HG03175 (cell line): Measurements from ENCODE around the gene CBR4.
"Not testable (repeated sequence)": the region's sequence is repeated elsewhere in the genome, so short reads cannot be mapped to it uniquely, and the experiment has no call there.

ENCODE experiments used
- ATAC-seq: cut with Tn5 transposase; IDR thresholded peaks from one replicate; pipeline ENCODE4 v1.9.1; 2021; ENCODE audit warnings: mild to moderate bottlenecking, moderate library complexity; ENCODE audit not compliant: unreplicated experiment

The CBR4 gene

DNA sequence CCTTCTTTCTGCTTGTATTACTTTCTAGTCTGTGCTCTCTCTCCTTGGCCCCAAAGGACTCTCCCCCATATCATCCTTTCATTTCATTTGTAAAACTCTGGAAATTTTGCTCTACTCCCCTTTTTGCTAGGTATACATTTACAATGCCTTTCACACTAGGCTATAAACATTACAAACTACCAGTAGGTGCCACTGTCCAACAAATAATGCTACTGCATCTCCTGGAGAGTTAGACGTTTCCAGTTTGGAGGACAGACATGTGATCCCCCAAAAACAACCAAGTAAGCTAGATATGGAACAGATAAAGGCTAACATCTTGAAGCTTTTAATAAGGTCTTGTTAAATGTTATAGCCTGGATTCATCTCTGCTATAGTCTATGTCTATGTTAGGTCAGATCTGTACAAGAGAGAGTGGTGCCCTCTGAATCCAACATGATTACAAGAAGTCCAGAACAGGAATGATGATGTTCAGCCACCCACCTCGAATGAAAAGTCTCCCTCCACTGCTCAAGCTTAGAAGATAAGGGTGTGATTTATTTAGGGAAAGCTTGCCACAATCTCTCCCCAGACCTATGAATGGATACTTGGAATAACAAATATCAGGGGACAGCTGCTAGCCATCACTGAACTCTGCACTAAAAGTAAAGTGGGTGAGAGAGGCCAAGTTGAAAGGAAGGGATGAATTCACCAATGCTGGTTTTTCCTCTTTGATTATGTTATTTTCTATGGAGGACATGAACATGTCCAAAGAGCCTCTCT is 14.3 kb downstream of the CBR4 start:
- ATAC-seq = no peak

DNA sequence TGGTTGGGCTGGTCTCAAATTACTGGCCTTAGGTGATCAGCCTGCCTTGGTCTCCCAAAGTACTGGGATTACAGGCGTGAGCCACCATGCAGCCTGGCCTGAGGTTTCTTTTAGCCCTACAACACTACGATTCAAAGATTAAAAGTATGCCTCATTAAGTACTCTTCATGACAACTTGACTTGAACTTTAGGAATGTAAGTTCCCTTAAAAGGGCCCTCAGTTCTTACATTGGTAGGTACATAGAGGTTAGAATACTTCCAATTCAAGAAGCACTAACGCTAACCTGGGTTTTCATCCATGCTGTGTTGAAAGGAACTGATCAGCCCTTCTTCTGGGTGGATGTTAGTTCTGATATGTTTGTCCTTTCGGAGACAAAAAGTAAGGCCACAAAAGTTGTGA is 15.1 kb downstream of the CBR4 start:
- no peak for ATAC-seq

DNA sequence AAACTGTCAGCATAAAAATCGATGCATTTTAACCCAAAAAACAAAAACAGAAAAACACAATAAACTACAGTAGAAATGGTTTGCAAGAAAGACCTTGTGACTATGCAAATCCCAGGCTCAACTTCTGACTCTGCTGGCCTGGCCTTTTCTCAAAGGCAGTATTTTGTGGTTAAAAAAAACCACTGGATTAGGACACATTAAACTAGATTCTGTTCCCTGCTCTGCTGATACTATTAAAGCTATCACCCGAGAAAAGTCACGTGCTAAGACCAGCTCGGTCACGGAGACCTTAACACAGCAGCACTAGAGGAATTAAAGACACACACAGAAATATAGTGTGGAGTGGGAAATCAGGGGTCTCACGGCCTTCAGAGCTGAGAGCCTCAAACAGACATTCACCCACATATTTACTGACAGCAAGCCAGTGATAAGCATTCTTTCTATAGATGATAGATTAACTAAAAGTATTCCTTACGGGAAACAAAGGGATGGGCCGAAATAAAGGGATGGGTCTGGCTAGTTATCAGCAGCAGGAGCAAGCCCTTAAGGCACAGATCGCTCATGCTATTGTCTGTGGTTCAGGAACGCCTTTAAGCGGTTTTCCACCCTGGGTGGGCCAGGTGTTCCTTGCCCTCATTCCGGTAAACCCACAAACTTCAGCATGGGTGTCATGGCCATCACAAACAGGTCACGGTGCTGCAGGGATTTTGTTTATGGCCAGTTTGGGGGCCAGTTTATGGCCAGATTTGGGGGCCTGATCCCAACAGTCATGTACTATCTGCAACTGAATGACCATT is 16.1 kb downstream of the CBR4 start:
- ATAC-seq = no peak

DNA sequence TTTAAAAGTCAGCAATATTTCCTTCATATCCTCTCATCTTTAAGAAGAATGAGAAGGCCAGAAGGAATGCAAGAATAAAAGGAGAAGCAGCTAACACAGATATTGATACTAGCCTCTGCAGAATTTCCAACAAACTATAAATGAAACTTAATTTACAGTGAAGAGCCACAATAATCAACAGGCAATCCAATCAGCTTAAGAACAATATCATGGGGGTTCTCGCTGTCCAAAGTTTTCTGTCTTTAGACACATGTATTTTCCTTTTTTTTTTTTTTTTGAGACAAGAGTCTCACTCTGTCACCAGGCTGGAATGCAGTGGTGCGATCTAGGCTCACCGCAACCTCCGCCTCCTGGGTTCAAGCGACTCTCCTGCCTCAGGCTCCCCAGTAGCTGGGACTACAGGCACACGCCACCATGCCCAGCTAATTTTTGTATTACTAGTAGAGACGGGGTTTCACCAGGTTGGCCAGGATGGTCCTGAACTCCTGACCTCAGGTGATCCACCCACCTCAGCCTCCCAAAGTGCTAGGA is 17.0 kb downstream of the CBR4 start:
- not testable (repeated sequence) for ATAC-seq

DNA sequence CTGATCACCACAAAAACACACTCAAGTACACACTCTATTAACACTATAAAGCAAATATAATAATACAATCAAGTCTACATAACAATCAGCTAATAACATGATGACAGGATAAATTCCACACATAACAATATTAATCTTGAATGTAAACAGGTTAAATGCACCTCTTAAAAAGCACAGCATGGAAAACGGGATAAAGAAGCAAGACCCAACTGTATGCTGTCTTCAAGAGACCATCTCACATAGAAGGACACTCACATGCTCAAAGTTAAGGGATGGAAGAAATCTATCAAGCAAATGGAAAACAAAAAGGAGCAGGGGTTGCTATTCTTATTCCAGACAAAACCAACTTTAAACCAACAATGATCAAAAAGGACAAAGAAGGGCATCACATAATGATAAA is 28.1 kb downstream of the CBR4 start:
- ATAC-seq = no peak

DNA sequence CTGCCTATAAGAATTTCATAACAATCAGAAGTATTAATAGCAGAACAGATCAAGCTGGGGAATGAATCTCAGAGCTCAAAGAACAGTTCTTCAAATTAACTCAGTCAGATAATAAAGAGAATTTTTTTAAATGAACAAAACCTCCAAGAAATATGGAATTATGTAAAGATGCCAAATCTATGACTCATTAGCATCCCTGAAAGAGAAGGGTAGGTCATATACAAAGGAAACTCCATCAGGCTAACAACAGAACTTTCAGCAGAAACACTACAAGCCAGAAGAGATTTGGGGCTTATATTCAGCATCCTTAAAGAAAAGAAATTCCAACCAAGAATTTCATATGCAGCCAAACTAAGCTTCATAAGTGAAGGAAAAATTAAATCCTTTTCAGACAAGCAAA is 28.6 kb downstream of the CBR4 start:
- ATAC-seq = no peak

DNA sequence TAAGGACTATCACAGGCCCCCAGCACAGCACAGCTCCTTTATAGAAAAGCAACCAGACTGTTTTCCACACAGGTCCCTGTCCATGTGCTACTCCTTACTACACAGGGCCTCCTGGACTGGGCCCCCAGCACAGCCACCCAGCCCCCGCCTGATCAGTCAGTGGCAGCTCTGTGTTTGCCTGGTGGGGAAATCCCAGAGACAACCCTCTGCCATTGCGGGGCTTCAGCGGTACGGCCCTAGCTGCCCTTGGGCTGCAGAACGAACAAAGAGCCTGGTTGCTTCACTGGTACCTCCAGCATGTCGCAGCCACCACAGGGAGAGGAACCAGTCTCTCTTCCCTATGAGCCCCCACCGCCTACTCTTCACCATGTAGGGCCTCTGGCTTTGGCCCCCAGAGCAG is 30.7 kb downstream of the CBR4 start:
- no peak for ATAC-seq

DNA sequence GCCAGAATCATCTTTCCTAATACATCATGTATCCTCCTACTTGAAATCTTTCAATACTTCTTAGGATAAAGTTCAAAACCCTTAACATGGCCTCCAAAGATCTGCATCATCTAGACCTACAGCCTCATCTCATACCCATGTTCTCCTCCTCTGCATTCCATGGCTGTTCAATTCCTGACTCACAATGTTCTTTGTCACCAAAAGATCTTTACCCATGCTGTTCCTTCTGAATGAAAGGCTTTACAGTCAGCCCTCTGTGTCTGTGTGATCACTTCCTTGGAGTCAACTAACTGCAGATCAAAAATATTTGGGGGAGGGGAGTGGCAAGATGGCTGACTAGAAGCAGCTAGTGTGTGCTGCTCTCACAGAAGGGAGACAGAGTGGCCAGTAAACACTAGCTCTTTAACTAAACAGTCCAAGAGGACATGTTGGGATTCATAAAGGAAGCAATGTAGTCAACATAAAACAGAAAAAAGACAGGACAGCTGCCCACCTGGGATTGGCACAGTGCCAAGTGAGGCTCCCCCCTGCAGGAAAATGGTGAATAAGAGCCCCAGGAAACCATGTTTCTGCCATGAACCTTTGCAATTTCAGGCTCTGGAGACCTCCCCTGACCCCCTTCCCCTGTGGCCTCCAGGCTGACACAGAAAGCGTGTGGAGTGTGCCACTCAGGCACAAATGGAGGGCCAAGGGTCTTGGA is 31.9 kb downstream of the CBR4 start:
- ATAC-seq = no peak

DNA sequence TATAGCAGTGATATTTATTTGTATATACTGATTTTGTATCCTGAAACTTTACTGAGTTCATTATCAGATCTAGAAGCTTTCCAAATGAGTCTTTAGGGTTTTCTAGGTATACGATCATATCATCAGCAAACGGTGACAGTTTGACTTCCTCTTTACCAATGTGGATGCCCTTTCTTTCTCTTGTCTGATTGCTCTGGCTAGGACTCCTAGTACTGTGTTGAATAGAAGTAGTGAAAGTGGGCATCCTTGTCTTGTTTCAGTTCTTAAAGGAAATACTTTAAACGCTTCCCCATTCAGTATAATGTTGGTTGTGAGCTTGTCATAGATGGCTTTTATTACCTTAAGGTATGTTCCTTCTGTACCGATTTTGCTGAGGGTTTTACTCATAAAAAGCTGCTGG is 37.5 kb downstream of the CBR4 start:
- ATAC-seq = no peak

DNA sequence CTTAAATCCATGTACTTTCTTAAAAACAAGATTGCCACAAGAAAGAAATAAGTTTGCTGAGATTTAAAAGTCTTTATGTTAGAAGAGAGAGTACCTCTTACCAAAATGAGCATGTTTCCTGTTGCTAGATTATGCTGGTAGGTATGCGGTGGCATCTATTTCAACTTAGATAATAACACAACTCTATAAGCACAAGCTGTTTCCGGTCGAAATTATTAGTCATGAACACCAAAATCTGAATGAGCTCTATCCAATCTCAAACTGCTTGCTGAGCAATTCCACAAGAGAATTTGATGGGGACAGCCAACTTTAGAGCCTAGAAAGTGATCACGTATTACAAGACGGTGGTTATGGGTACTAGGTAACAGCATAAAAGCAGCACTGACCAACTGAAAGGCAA is 49.3 kb downstream of the CBR4 start:
- ATAC-seq = no peak

DNA sequence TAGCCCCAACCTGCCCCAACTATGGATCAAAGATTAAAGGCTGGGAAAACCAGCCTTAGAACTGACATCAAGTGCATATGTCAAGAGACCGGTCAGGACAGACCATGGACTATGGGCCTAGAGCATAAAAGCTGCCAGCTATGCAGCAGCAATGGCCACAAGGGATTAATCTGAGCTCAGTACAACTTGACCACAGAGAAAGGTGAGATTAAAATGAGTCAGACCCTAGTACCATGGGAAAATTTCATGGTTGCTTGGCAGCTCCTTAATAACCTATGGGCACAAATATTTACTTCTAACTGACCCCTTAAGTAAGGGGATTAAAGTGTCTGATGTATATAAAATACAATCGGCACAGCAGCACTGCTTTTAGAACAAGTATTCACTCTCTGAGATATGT is 54.4 kb downstream of the CBR4 start:
- no peak for ATAC-seq

DNA sequence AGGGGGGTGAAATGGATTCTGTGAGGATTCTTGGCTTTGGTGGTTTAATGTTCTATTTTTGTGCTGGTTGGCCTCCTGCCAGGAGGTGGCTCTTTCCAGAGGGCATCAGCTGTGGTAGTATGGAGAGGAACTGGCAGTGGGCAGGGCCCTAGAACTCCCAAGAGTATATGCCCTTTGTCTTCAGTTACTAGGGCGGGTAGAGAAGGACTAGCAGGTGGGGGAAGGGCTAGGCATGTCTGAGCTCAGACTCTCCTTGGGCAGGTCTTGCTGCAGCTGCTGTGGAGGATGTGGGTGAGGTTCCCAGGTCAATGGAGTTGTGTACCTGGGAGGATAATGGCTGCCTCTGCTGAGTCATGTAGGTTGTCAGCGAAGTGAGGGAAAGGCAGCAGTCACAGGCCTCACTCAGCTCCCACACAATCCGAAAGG is 57.2 kb downstream of the CBR4 start:
- ATAC-seq = not testable (repeated sequence)

DNA sequence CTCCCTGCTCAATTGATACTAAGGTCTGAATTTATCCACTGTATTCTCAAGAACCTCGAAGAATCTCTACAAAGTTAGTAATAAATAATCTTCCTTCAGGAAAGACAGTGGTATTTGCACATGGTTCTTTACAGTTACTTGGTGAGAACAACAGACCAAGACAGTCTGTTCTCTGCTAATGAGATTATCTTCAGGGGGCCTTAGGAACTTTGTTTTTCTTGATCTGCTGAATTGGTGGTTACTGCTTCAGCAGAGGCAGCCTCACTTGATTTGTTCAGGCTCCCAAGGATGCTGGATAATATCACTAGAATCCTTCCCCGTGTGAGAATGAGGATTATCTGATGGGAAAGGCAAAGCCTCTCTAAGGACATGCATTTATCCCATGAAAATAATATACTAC is 64.8 kb downstream of the CBR4 start:
- no peak for ATAC-seq

DNA sequence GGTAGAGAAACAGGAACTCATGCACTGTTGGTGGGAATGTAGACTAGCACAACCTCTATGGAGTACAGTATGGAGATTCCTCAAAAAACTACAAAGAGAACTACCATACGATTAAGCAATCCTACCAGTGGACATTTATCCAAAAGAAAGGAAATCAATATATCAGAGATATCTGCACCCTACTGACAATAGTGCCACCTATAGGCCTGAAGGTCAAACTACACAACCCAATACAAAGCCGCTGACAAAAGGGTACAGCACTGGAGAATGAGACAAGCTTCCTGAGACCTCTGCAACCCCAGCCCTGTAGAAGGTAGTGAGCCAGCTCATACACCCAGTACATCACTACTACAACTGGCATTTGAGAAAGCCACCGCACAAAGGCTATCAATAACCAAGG is 67.1 kb downstream of the CBR4 start:
- no peak for ATAC-seq
